Peyer's patch (tissue), 4 donors: ENCODE measurements around the gene SLC5A6. TPM values are rescaled to one million over a fixed set of nuclear protein-coding genes. Genes with fewer than 3 reads are reported as not detected.

ENCODE experiments used
- DNase-seq, 3 donors: peaks; one replicate each; pipeline ENCODE4 v3.0.0-alpha.2; 2017 to 2019
- H3K27ac ChIP-seq, 4 donors: fragments of 200-600 bp; sonication (generic); one replicate each; pipeline ENCODE4 v1.5.1; 2016 to 2019
- H3K27me3 ChIP-seq, 2 donors: fragments of 200-600 bp; sonication (generic); one replicate each; pipeline ENCODE4 v1.5.1; 2019
- H3K36me3 ChIP-seq, 3 donors: fragments of 200-600 bp; sonication (generic); one replicate each; pipeline ENCODE4 v1.5.1; 2016 to 2019
- H3K4me1 ChIP-seq, 4 donors: fragments of 200-600 bp; sonication (generic); one replicate each; pipeline ENCODE4 v1.5.1; 2016 to 2019
- H3K4me3 ChIP-seq, 4 donors: fragments of 200-600 bp; sonication (generic); 1 replicate in 3 of 4; 2 replicates in 1 of 4; pipeline ENCODE4 v1.5.1; 2016 to 2019; ENCODE audit warnings: mild to moderate bottlenecking in 1 of 4
- H3K9me3 ChIP-seq, 4 donors: fragments of 200-600 bp; sonication (generic); one replicate each; pipeline ENCODE4 v1.5.1; 2016 to 2019; ENCODE audit warnings: mild to moderate bottlenecking in 1 of 4
- CTCF ChIP-seq, 6 experiments: fragments of 450-650 bp in 4 of 6; fragments of 200-600 bp in 2 of 6; sonication (generic) in 1 of 6; IDR thresholded peaks; one replicate each; pipeline ENCODE4 v1.5.1; 2017 to 2019; ENCODE audit warnings: antibody characterized with exemption in 6 of 6, mild to moderate bottlenecking in 3 of 6, moderate library complexity in 1 of 6
- POLR2A ChIP-seq, 2 donors: fragments of 450-650 bp; IDR thresholded peaks; one replicate each; pipeline ENCODE4 v1.5.1; 2017; ENCODE audit warnings: antibody characterized with exemption in 2 of 2, mild to moderate bottlenecking in 2 of 2, moderate library complexity in 2 of 2
- total RNA-seq, 4 donors: library from RNA; depleted of rRNA; stranded (reverse); fragments of >200 nt; gene quantifications; one replicate each; pipeline ENCODE4 v1.1.0, GENCODE V29; 2016

The SLC5A6 gene
- total RNA-seq = 10 to 100 TPM; 42.3 to 78.4 (median 65.8) TPM

- Histone ChIP-seq H3K9me3 (no peaks in the 10 kb centered on the region), H3K36me3 (peaks cover 0 to 13% (median 0%) of the 10 kb centered on the region in 3 donors), H3K27me3 (no peaks in the 10 kb centered on the region), H3K4me3 (peak within 1 kb of the TSS; percentile 63 to 88 (median 82)), H3K27ac (peak within 1 kb of the TSS; percentile 95 to 98 (median 96)), H3K4me1 (peaks cover 0 to 24% (median 6%) of the 10 kb centered on the region in 4 donors)
- TF ChIP-seq POLR2A (IDR thresholded peaks at IDR 0.05) (peak; percentile 87 to 93), CTCF (IDR thresholded peaks at IDR 0.05) (no peak)
- peak; percentile 81 to 94 (median 94) for DNase-seq
Observed at GRCh38 chr2:27211943-27212625, at the start of gene SLC5A6, which contains the start of gene ATRAID. TSS of gene SLC5A6 (minus strand) at chr2:27212268. CDS start at chr2:27207650, 4,618 bp downstream. TSS of gene ATRAID (plus strand) at chr2:27212041. CDS start at chr2:27212369, 328 bp downstream.

GRCh38 chr2:27261241-27261925 lies 49.3 kb upstream of the SLC5A6 start:
- Histone ChIP-seq H3K36me3 (no peaks in the 10 kb centered on the region), H3K4me1 (peaks cover 0 to 37% (median 22%) of the 10 kb centered on the region in 4 donors), H3K27me3 (peaks cover 0 to 41% of the 10 kb centered on the region in 2 donors), H3K9me3 (no peaks in the 10 kb centered on the region), H3K4me3 (peak overlapping the region in 1 of 4 donors; percentile 64), H3K27ac (no peak overlapping the region)
- TF ChIP-seq CTCF (IDR thresholded peaks at IDR 0.05) (no peak), POLR2A (IDR thresholded peaks at IDR 0.05) (no peak)
- DNase-seq = no peak

- no peak overlapping the region for H3K4me3 ChIP-seq
- no peak for DNase-seq
- H3K27me3 ChIP-seq = peaks cover 0 to 19% of the 10 kb centered on the region in 2 donors
- H3K27ac ChIP-seq = no peak overlapping the region
- H3K36me3 ChIP-seq = no peaks in the 10 kb centered on the region
- peaks cover 0 to 14% (median 7%) of the 10 kb centered on the region in 4 donors for H3K4me1 ChIP-seq
- TF ChIP-seq CTCF (IDR thresholded peaks at IDR 0.05) = no peak
- TF ChIP-seq POLR2A (IDR thresholded peaks at IDR 0.05) = no peak
- no peaks in the 10 kb centered on the region for H3K9me3 ChIP-seq
Observed at GRCh38 chr2:27258051-27258450, 46.0 kb upstream of the SLC5A6 start.

GRCh38 chr2:27256855-27257454 lies 44.9 kb upstream of the SLC5A6 start:
- Histone ChIP-seq H3K27ac (no peak overlapping the region), H3K9me3 (no peaks in the 10 kb centered on the region), H3K36me3 (no peaks in the 10 kb centered on the region), H3K4me1 (peaks cover 0 to 4% (median 1%) of the 10 kb centered on the region in 4 donors), H3K4me3 (no peak overlapping the region), H3K27me3 (peaks cover 0 to 8% of the 10 kb centered on the region in 2 donors)
- TF ChIP-seq POLR2A (IDR thresholded peaks at IDR 0.05) (no peak), CTCF (IDR thresholded peaks at IDR 0.05) (no peak)
- DNase-seq = no peak

GRCh38 chr2:27255660-27256059 lies 43.6 kb upstream of the SLC5A6 start:
- H3K36me3 ChIP-seq = no peaks in the 10 kb centered on the region
- TF ChIP-seq CTCF (IDR thresholded peaks at IDR 0.05) = no peak
- no peak for TF ChIP-seq POLR2A (IDR thresholded peaks at IDR 0.05)
- H3K4me3 ChIP-seq = no peak overlapping the region
- no peaks in the 10 kb centered on the region for H3K27me3 ChIP-seq
- no peaks in the 10 kb centered on the region for H3K4me1 ChIP-seq
- no peaks in the 10 kb centered on the region for H3K9me3 ChIP-seq
- H3K27ac ChIP-seq = no peak overlapping the region
- DNase-seq = no peak
